PFSK-1 (cell line): ENCODE results near the gene KCNMA1.

Source experiments
- FOXP2 ChIP-seq: optimal IDR thresholded peaks from 2 replicates; pipeline ENCODE3; 2011; ENCODE audit warnings: borderline replicate concordance, control low read depth, inconsistent platforms; ENCODE audit not compliant: insufficient read depth; ENCODE audit errors: extremely low read length, extremely low read depth
- POLR2AphosphoS5 ChIP-seq: IDR thresholded peaks from 2 replicates; pipeline ENCODE4 v1.6.1; 2012; ENCODE audit warnings: low read depth, mild to moderate bottlenecking, control low read depth, low read length, moderate library complexity
- SIN3A ChIP-seq: IDR thresholded peaks from 2 replicates; pipeline ENCODE4 v1.6.1; 2012; ENCODE audit warnings: mild to moderate bottlenecking, low read length, moderate library complexity, borderline replicate concordance; ENCODE audit not compliant: insufficient read depth
- TAF1 ChIP-seq: IDR thresholded peaks from 2 replicates; pipeline ENCODE4 v1.6.1; 2012; ENCODE audit warnings: low read length, control low read depth, borderline replicate concordance; ENCODE audit not compliant: insufficient read depth
- TF ChIP-seq, protein P1 (sequence below), 2 experiments: IDR thresholded peaks; 2 replicates each; pipeline versions ENCODE4 v1.6.1 to v1.8.0; 2011 to 2012; ENCODE audit warnings: low read depth in 2 of 2, low read length in 2 of 2, control low read depth in 1 of 2, inconsistent platforms in 1 of 2, mild to moderate bottlenecking in 1 of 2, moderate library complexity in 1 of 2; ENCODE audit not compliant: insufficient read depth in 1 of 2

The KCNMA1 gene

DNA sequence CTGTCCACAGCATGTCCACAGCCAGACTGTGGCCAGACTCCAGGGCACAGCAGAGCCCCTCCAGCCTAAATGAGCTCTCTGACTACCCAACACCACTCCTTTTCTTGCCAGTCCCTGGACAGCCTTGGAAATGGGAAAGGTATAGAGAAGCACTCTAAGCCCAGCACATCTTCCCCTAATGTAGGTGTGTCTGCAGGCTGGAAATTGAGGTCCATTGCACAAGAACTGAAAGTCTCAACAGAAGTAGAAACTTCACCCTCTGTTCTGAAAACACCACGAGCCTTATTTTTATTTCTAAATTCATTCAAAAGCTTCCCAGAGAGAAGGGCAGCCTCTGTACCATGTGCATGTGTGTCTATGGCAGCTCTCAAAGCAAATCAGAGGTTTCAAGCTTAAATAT lies 3.7 kb upstream of the KCNMA1 start:
- TF ChIP-seq TAF1 (no peak), SIN3A (no peak), POLR2AphosphoS5 (no peak), FOXP2 (no peak)
- TF ChIP-seq, protein P1, sequence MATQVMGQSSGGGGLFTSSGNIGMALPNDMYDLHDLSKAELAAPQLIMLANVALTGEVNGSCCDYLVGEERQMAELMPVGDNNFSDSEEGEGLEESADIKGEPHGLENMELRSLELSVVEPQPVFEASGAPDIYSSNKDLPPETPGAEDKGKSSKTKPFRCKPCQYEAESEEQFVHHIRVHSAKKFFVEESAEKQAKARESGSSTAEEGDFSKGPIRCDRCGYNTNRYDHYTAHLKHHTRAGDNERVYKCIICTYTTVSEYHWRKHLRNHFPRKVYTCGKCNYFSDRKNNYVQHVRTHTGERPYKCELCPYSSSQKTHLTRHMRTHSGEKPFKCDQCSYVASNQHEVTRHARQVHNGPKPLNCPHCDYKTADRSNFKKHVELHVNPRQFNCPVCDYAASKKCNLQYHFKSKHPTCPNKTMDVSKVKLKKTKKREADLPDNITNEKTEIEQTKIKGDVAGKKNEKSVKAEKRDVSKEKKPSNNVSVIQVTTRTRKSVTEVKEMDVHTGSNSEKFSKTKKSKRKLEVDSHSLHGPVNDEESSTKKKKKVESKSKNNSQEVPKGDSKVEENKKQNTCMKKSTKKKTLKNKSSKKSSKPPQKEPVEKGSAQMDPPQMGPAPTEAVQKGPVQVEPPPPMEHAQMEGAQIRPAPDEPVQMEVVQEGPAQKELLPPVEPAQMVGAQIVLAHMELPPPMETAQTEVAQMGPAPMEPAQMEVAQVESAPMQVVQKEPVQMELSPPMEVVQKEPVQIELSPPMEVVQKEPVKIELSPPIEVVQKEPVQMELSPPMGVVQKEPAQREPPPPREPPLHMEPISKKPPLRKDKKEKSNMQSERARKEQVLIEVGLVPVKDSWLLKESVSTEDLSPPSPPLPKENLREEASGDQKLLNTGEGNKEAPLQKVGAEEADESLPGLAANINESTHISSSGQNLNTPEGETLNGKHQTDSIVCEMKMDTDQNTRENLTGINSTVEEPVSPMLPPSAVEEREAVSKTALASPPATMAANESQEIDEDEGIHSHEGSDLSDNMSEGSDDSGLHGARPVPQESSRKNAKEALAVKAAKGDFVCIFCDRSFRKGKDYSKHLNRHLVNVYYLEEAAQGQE (IDR thresholded peaks at IDR 0.05; ENCODE audit: insufficient read depth in 1 of 2, low read depth in 2 of 2, low read length in 2 of 2) = no peak

DNA sequence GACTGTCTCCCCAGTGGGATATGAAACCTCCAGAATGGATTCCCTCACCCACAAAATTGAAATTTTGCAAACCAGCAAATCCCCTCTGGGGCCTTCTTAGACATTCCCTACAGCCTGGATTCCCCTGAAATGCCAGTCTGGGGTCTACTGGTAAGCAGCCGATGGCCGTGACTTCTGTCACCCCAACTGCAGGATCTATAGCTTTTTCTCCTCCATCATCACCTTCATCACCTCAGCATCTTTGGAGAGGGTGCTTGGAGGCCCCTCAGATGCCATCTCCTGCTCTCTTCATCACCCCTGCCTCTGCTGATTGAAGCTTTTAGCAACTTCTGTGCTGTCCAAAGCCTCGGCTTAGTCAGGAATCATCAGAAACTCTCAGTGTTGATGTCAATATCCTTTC lies 2.6 kb upstream of the KCNMA1 start:
- no peak for TF ChIP-seq POLR2AphosphoS5
- TF ChIP-seq TAF1 = no peak
- TF ChIP-seq, protein P1 (IDR thresholded peaks at IDR 0.05; ENCODE audit: insufficient read depth in 1 of 2, low read depth in 2 of 2, low read length in 2 of 2) = no peak
- TF ChIP-seq FOXP2 = no peak
- TF ChIP-seq SIN3A = no peak

DNA sequence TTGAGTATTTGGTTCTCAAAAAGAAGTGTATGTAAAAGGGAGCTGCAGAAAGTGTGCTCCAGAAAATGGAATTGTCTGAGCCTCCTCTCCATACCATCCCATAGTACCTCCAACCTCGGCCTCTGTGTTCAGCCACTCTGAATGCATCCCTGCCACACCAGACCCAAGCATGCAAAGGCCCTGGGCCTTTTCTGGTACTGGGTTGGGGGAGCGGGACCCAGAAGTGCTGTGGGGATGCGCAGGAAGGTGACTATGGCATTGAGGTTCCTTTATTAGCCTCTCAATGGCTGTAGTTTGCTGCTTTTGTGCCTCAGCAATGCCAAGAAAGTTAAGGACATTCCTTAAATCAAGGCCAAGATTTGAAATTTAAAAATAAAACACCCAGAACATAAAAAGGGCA lies 2.1 kb upstream of the KCNMA1 start:
- TF ChIP-seq TAF1 (no peak), FOXP2 (no peak), POLR2AphosphoS5 (no peak)

DNA sequence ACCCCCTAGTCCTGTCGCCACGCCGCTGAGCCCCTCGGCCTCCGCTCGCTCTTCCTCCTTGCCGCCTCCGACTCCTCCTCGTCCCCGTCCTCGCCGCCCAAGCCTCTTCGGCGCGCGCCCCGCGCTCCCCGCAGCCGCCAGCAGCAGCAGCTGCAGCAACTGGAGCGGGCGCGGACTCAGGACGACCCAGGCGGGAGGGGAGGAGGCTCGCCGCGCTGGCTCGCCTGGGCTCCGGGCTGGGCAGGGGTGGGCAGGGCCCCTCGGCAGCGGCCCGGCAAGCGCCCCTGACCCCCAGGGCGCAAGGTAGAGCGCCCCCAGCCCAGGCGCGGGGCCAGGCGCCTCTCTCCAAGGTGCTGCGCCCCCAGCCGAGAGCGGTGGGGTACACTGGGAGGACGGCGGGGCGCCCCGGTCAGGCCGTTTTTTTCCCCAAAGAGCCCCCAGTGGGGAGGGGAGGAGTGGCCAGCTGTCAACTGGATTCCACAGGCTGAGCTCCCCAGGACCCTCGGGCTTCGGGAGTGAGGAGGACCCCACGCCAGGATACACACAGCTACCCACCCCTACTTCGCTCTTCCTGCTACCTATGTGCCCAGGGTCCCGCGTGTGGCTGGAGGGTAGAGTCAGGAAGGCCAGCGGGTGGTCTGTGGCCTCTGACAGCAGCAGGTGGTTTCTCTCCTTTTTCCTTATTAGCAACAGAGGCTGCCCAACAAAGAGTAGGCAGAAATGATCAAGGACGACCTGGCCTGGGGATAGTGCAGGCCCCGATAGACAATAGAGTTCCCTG lies 903 bp upstream of the KCNMA1 start:
- TF ChIP-seq FOXP2 (peak; percentile 28), TAF1 (no peak)
- TF ChIP-seq, protein P1 (IDR thresholded peaks at IDR 0.05; ENCODE audit: insufficient read depth in 1 of 2, low read depth in 2 of 2, low read length in 2 of 2) = peak; percentile 73 to 87

DNA sequence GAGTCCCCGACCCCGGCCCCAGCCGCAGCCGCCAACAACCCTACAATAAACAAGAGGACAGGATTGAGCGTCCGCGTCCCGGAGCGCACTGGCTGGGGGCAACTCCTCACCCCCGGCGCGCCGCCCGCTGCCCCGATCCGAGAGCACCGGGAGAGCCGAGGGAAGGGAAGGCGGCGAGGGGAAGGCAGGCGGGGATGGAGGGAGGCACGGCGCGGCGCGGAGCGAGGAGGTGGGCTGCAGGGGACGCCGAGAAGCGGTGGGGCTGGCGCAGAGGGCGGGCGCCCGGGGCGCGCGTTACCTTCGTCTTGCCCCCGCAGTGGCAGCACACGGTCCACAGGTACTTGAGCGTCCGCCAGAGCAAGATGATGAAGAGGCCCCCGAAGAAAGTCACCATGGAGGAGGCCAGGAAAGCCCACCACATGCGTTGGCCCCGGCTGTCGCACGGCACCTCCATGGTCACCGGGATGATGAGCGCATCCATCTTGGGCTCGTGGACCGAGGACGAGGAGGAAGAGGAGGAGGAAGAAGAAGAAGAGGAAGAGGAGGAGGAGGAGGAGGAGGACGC lies 559 bp downstream of the KCNMA1 start:
- TF ChIP-seq POLR2AphosphoS5 (no peak), TAF1 (no peak), FOXP2 (no peak), SIN3A (no peak)
- TF ChIP-seq, protein P1 (IDR thresholded peaks at IDR 0.05; ENCODE audit: insufficient read depth in 1 of 2, low read depth in 2 of 2, low read length in 2 of 2) = no peak
